ENCODE measurements around the gene HAPLN2. TPM values are rescaled to one million over a fixed set of nuclear protein-coding genes. Genes with fewer than 3 reads are reported as not detected.
"Not testable (repeated sequence)": the region's sequence is repeated elsewhere in the genome, so short reads cannot be mapped to it uniquely, and the experiment has no call there.

The HAPLN2 gene
- total RNA-seq, 2 experiments from 2014 or later, result not detected

DNA sequence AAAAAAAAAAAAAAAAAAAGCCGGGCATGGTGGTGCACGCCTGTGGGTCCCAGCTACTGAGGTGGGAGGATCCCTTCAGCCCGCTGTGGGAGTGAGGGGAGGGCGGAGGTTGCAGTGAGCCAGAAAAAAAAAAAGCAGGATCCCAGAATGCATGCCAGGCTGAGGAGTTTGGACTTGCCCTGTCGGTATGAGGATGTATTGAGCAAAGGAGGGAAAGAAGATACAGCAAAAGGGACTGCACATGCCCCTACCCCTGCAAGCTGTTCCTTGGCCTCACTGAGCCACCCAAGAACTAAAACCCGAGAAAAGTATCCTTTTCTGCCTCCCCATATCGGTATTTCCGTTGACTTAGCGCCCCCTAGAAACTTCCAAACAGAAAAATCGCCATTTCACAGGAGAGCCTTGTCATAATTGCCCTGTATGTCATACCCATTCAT, 16.6 kb upstream of the HAPLN2 start:
- ChIA-PET CTCF (interaction anchor here (1.0 to 4.1 kb wide), 7 partner anchors 9 to 197 kb away, joined by 3 to 17 read pairs (median 4); partner anchors contain the start of gene TTC24), POLR2A (interaction anchor here (0.7 kb wide), 1 partner anchor 20 kb away, joined by 4 read pairs; no protein-coding TSS in a partner anchor)

DNA sequence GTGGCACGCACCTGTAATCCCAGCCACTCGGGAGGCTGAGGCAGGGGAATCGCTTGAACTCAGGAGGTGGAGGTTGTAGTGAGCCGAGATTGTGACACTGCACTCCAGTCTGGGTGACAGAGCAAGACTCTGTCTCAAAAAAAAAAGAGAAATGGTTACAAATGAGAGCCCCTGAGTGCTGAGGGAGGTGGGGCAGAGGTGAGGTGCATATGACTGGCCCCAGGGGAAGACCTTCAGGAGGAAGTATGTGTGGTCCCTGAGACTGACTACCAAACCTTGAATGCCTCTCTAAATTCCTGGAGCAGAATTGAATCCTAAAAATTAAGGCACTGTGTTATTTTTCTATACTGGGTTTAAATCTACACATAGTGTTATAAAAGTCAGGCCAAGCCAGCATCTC, 11.9 kb upstream of the HAPLN2 start:
- POLR2A ChIA-PET, CTCF ChIA-PET: not testable (repeated sequence)

DNA sequence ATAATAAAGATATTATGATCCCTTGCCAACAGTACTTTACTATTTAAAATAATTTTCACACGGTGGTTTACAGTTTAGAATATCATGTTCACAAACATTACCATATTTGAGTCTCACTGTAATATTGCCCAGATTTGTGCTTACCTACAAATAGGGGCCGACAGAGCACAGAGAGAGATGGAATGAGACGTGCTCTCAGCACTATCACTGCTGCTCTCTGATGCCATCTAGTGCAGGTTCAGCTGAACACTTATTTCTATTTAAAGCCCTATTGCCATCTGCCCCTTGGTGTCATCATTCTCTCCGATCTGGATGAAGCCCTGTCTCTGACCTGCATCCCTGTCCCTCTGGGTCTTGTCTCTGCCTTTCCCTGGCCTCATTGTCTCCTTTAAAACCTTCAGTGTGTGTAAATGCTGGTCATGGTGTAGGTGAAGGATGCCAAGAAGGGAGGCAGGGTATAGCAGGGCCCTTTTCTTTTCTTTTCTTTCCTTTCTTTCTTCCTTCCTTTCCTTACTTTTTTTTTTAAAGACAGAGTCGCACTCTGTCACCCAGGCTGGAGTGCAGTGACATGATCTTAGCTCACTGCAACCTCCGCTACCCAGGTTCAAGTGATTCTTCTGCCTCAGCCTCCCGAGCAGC, 11.1 kb upstream of the HAPLN2 start:
- POLR2A ChIA-PET, result interaction anchor here (0.6 kb wide), 1 partner anchor 121 kb away, joined by 3 read pairs; the partner anchor contains the start of gene ISG20L2
- CTCF ChIA-PET, result interaction anchor here (0.7 to 1.8 kb wide), 24 partner anchors 9 to 223 kb away, joined by 3 to 19 read pairs (median 4); partner anchors contain the start of gene NAXE

DNA sequence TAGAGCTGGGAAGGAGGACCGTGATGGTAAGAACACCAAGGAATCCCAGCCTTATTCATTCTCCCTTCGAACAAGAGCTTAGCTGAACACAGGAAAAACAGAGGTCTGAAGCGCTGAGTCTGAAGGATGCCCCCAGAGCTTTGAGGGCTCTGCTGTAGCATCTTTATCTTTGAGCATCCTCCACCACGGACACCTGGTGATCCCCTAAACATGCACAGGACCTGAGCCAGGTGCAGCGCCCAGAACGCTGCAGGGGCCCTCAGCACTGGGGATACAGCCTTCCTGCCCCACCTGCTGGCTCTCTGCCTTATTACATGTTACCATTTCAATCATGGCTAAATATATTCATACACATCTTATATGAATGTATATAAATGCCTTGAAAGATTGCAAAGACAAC, 10.2 kb upstream of the HAPLN2 start:
- CTCF ChIA-PET, result interaction anchor here (0.7 to 1.8 kb wide), 22 partner anchors 8 to 223 kb away, joined by 3 to 19 read pairs (median 4); partner anchors contain the start of gene NAXE
- POLR2A ChIA-PET, result interaction anchor here (0.6 kb wide), 1 partner anchor 120 kb away, joined by 3 read pairs; the partner anchor contains the start of gene ISG20L2

DNA sequence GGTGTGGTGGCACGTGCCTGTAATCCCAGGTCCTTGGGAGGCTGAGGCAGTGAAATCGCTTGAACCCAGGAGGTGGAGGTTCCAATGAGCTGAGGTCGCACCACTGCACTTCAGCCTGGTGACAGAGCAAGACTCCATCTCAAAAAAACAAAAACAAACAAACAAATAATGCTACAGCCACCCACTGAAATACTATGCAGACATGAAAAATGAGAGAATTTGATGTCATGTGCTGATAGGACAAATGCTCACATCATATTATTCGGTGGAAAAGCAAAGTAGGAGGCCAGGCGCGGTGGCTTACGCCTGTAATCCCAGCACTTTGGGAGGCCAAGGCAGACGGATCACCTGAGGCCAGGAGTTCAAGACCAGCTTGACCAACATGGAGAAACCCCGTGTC, 9.1 kb upstream of the HAPLN2 start:
- CTCF ChIA-PET, result interaction anchor here (0.7 to 1.4 kb wide), 4 partner anchors 14 to 224 kb away, joined by 3 to 4 read pairs (median 3); no protein-coding TSS in a partner anchor
- POLR2A ChIA-PET, result not testable (repeated sequence)

DNA sequence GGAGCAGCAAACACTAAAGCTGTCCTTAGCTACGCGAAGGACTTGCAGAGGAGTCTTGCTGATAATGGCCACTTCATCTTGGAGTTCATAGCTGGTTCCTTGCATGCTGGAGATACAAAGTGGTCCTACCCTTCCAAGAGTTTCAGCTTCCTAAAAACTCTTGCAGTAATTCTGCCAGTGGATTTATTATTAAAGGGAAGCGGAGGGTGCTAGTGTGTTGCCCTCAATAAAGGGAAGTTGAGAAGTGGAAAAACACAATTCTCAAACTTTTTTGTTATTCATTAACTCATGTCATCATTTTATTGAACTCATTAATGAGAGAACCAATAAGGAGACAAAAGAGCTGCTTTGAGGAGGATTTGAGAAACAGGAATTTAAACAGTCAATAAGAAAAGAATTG, 6.5 kb upstream of the HAPLN2 start:
- ChIA-PET POLR2A (no interaction called here), CTCF (interaction anchor here (0.7 to 3.1 kb wide), 11 partner anchors 12 to 227 kb away, joined by 3 to 10 read pairs (median 4); partner anchors contain the start of gene CRABP2)

DNA sequence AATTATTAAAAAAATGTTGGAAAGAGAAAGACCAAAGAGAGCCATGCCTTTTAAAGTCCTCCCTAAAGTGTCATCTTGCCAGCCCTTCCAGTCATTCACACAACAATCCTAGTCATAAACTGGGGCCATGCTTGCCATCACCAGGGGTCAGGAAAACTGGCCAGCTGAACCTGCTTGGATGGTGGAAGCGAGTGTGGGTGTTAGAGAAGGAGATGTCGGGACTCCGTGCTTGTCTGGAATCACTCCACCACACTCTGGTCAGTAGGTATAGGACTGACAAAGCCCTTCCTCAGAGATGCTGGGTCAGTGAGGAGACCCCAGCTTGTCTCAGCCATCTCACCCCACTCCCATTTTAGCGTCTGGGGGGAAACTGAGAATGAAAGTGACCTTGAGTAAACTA, 3.3 kb upstream of the HAPLN2 start:
- CTCF ChIA-PET, result no interaction called here
- POLR2A ChIA-PET, result no interaction called here

DNA sequence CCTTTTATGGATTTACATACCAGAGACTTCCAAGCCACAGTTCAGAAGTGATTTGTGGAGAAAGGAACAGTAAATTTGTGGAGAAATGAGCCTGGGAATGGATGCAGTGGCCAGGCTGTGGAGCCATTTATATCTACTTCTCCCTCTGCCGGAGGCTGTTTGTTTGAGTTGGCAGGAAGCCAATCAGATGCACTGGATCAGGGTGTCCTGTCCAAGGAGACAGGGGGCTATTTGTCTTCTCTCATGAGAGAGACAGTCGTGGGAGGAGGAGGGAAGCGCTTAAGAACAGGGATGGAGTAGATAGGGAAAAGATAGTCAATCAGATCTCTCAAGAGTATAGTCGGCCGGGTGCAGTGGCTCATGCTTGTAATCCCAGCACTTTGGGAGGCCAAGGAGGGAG, 2.8 kb upstream of the HAPLN2 start:
- POLR2A ChIA-PET, result no interaction called here

DNA sequence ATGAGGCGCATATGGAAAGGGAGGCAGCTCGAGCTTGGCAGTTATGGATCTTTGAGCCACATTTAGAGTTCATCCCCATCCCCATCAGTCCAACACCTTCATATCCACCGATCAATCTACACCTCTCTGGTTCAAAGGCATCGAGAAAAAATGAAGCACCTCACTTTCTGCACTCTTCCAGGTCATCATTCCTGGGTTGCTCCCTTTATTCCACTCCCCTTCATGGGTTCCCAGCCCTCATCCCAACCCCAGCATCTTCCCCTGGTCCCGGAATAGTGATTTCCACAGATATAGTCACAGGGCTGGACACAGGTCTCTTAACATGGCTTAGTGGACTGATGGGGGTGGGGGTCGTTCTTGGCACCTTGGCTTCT, 354 bp downstream of the HAPLN2 start:
- CTCF ChIA-PET, result interaction anchor here (0.7 to 1.9 kb wide), 5 partner anchors 8 to 87 kb away, joined by 3 to 7 read pairs (median 4); partner anchors contain the start of gene CRABP2
- POLR2A ChIA-PET, result no interaction called here

More for the DNA sequence above, 2.8 kb upstream of the HAPLN2 start:
- CTCF ChIA-PET, result interaction anchor here (0.7 to 1.7 kb wide), 4 partner anchors 13 to 53 kb away, joined by 3 to 5 read pairs (median 3); no protein-coding TSS in a partner anchor

DNA sequence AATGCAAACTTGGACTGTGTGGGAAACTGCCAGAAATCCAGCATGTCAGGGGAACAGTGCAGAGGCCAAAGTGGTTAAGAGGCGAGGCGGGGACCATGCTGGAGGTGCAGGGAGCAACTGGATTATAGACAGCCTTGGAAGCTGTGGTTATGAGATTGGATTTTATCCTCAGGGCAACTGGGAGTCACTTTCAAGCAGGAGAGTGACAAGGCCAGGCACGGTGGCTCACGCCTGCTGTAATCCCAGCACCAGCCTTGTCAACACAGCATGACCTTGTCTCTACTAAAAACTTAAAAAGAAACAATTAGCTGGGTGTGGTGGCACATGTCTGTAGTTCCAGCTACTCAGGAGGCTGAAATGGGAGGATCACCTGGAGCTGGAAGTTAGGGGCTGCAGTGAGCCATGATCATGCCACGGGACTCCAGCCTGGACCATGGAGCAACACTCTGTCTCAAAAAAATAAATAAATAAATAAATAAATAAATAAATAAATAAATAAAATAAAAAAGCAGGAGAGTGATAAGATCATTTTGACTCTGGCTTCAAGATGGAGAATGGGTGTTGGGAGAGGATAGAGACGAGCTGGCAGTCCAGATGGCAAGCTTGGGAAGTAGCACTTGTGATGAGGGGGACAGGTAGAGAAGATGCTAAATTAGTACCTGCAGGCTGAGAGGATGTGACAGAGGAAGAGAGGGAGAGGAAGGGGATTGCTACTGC, 3.5 kb downstream of the HAPLN2 start:
- POLR2A ChIA-PET, result no interaction called here
- CTCF ChIA-PET, result interaction anchor here (0.5 to 9.3 kb wide), 6 partner anchors 20 to 237 kb away, joined by 3 to 119 read pairs (median 10); partner anchors contain the start of genes GPATCH4 and NTRK1

DNA sequence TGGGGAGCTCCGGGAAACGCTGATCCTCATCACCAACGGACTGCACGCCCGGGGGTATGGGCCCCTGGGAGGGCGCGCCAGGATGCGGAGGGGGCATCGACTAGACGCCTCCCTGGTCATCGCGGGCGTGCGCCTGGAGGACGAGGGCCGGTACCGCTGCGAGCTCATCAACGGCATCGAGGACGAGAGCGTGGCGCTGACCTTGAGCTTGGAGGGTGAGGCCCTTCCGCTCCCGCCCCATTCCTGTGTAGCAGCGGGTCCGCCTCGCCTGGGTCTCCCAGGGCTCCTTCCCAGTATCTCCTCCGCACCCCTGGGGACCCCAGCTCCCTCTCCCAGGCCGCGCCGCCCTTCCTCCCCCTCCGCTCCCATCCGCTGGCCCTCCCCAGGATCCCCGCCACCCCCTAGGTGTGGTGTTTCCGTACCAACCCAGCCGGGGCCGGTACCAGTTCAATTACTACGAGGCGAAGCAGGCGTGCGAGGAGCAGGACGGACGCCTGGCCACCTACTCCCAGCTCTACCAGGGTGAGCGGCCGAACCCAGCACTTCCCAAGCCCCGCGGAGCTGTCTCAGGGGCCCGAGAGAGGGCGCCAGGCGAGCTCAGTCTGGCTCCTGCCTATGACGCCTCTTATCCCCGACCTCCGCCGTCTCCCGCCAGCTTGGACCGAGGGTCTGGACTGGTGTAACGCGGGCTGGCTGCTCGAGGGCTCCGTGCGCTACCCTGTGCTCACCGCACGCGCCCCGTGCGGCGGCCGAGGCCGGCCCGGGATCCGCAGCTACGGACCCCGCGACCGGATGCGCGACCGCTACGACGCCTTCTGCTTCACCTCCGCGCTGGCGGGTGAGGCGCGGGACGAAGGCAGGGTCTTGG, 5.0 kb downstream of the HAPLN2 start:
- CTCF ChIA-PET, result interaction anchor here (0.6 to 9.3 kb wide), 23 partner anchors 9 to 236 kb away, joined by 3 to 119 read pairs (median 6); partner anchors contain the start of genes BCAN, CRABP2, GPATCH4 and MRPL24
- POLR2A ChIA-PET, result interaction anchor here (0.7 to 1.5 kb wide), 2 partner anchors 25 to 37 kb away, joined by 3 read pairs; no protein-coding TSS in a partner anchor

DNA sequence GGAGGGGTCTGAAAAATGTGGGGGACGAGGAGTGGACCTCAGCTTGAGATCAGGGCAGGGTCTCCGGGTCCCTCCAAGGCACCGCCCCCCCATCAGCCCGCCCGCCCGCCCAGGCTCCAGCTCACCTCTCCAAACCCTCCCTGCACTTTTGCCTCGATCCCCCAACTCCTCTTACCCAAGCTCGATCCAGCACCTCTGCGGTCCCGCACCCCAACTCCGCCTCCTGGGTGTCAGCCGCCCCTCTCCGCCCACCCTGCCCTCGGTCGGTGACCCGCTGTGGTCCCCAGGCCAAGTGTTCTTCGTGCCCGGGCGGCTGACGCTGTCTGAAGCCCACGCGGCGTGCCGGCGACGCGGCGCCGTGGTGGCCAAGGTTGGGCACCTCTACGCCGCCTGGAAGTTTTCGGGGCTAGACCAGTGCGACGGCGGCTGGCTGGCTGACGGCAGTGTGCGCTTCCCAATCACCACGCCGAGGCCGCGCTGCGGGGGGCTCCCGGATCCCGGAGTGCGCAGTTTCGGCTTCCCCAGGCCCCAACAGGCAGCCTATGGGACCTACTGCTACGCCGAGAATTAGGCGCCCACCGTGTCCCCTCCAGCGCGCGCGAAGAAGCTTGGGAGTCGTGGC, 5.7 kb downstream of the HAPLN2 start:
- POLR2A ChIA-PET, result interaction anchor here (1.5 kb wide), 1 partner anchor 36 kb away, joined by 3 read pairs; no protein-coding TSS in a partner anchor

DNA sequence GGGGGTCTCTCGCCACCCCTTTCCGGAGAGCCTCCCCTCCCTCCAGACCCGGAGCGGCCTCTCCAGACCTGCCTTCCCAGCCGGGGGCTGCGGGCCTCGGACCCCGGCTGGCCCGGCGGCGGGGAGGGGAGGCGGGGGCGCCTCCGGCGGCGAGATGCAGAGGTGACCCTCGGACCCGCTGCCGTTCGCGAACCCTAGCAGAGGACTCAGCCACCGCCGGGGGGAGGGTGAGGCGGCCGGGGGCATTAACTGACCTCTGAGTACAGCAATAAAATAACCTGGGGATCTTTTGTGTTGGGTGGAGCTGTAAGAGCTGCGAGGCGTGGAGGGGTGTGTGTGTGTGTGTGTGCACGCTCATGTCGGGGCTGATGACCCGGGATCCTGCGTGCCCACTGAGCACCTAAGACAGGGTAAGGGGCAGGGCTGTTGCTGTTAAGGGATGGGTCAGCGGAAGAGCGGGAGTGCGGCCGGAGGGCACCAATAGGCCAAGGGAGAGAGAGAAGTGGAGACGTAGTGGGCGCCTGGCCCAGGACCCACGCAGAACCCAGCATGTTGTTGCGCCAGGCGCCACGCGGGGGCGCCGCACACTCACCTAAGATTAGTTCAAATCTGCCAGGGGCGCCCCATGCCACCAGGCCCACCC, 6.3 kb downstream of the HAPLN2 start:
- ChIA-PET POLR2A (interaction anchor here (1.5 kb wide), 1 partner anchor 36 kb away, joined by 3 read pairs; no protein-coding TSS in a partner anchor), CTCF (interaction anchor here (0.5 to 9.3 kb wide), 12 partner anchors 12 to 1799 kb away, joined by 3 to 119 read pairs (median 8); partner anchors contain the start of genes BCAN and CRABP2)

More for the DNA sequence above, 5.7 kb downstream of the HAPLN2 start:
- CTCF ChIA-PET, result interaction anchor here (0.5 to 9.3 kb wide), 24 partner anchors 10 to 1799 kb away, joined by 3 to 119 read pairs (median 6); partner anchors contain the start of genes BCAN, CRABP2, GPATCH4 and MRPL24

DNA sequence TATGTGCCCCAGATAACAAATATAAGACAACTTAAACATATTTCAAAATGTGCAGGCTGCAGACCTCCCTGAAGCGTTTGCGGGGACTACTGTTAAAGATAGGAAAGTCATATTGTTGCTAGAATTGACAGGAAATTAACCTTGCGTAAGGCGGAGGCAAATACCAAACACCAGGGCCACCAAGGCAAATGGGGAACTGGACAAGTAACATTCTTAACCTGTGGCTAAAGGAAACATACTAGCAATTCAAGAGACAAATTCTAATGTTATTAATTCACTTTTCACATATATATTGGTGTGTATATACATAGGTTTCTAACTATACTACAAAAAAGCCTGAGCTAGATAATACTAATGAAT, 6.8 kb downstream of the HAPLN2 start:
- ChIA-PET POLR2A (no interaction called here), CTCF (interaction anchor here (0.6 to 9.3 kb wide), 15 partner anchors 13 to 263 kb away, joined by 3 to 119 read pairs (median 10); partner anchors contain the start of genes BCAN and CRABP2)

DNA sequence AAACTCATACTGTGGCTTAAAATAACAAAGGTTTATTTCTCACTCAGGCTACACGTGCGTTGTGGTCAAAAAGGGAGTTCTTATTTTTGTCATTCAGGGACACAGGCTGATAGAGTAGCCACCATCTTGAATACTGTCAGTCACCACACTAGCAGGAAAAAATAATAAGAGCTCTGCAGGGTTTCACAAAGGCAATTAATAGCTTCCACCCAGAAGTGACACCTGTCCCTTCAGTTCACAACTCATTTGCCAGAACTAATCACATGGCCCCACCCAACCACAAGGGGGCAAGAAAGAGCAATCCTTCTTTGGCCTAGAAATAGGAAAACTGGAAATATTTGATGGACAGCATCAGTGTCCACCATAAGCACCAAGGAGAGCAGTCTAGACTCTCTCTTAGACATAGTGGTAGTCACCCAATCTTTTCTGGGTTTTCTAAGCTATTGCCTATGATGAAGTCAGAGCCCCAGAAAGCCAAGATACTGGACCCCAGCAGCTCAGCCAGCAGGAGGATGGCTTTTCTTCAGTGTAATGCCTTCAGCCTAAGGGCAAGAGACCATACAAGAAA, 8.2 kb downstream of the HAPLN2 start:
- ChIA-PET POLR2A (no interaction called here), CTCF (interaction anchor here (0.6 to 9.3 kb wide), 25 partner anchors 8 to 242 kb away, joined by 3 to 119 read pairs (median 6); partner anchors contain the start of genes BCAN, CRABP2, HDGF and NTRK1)

DNA sequence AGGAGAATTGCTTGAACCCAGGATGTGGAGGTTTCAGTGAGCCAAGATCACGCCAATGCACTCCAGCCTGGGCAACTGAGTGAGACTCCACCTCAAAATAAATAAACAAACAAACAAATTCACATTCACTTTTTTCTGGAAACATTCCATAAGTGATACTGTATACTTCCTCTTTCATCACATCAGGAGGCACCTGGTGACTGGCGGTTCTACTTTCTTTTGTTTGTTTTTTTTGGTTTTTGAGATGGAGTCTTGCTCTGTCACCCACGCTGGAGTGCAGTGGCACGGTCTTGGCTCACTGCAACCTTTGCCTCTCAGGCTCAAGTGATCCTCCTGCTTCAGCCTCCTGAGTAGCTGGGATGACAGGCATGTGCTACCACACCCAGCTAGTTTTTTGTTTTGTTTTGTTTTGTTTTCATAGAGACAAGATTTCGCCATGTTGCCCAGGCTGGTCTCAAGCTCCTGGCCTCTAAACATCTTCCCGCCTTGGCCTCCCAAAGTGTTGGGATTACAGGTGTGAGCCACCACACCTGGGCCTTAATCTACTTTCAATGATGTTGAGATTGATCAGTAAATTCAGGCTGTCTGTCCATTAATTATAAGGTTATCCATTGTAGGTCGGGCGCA, 10.7 kb downstream of the HAPLN2 start:
- CTCF ChIA-PET, result interaction anchor here (1.5 to 9.3 kb wide), 2 partner anchors 11 to 29 kb away, joined by 3 to 119 read pairs; no protein-coding TSS in a partner anchor
- POLR2A ChIA-PET, result no interaction called here

DNA sequence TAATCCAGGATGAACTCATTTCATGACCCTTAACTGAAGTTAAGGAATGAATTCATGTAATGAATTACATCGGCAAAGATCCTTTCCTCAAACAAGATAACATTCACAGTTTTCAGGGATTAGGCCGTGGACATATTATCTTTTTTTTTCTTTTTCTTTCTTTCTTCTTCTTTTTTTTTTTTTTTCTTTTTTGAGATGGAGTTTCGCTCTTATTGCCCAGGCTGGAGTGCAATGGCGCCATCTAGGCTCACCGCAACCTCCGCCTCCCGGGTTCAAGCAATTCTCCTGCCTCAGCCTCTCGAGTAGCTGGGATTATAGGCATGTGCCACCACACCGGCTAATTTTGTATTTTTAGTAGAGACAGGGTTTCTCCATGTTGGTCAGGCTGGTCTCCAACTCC, 11.9 kb downstream of the HAPLN2 start:
- POLR2A ChIA-PET, result not testable (repeated sequence)
- CTCF ChIA-PET, result interaction anchor here (1.0 to 1.5 kb wide), 2 partner anchors 9 to 19 kb away, joined by 3 read pairs; no protein-coding TSS in a partner anchor
